Naive thymus-derived CD4-positive, alpha-beta T cell (primary cell): ENCODE measurements around the gene COMT. TPM values are rescaled to one million over a fixed set of nuclear protein-coding genes. Genes with fewer than 3 reads are reported as not detected.

Experiments
- ATAC-seq: fragments of 150-1000 bp; cut with Tn5 transposase; 2 replicates; pipeline ENCODE4 v1.10.0; 2021; ENCODE audit warnings: mild to moderate bottlenecking, moderate library complexity
- CTCF ChIA-PET: fragments of 350-600 bp; sonication (Branson Sonifier 250); formaldehyde crosslinking; loops from one replicate; lab custom pipeline; 2021; ENCODE audit warnings: antibody characterized with exemption; lab: Charles Lee
- POLR2A ChIA-PET: fragments of 350-600 bp; sonication (Branson Sonifier 250); formaldehyde crosslinking; loops from one replicate; lab custom pipeline; 2021; ENCODE audit warnings: antibody characterized with exemption, inconsistent platforms; lab: Charles Lee
- DNase-seq, 9 donors: peaks; one replicate each; pipeline versions ENCODE4 v3.0.0 to v3.0.0-alpha.2; 2020 to 2022; ENCODE audit warnings: mixed read lengths in 1 of 9
- H3K27ac ChIP-seq: one replicate; pipeline ENCODE4 v1.7.0; 2013; ENCODE audit warnings: mild to moderate bottlenecking, low read depth, low read length, moderate library complexity
- H3K27me3 ChIP-seq, 2 donors: one replicate each; pipeline ENCODE4 v1.7.0; 2013; ENCODE audit warnings: low read length in 2 of 2, mild to moderate bottlenecking in 2 of 2, moderate library complexity in 2 of 2; ENCODE audit not compliant: control insufficient read depth in 2 of 2, insufficient read depth in 2 of 2
- H3K36me3 ChIP-seq, 3 experiments: 1 replicate in 2 of 3; 2 replicates in 1 of 3; pipeline ENCODE4 v1.7.0; 2013; ENCODE audit warnings: low read length in 3 of 3, mild to moderate bottlenecking in 3 of 3, moderate library complexity in 1 of 3; ENCODE audit not compliant: insufficient read depth in 3 of 3, control insufficient read depth in 2 of 3
- H3K4me1 ChIP-seq, 2 donors: one replicate each; pipeline ENCODE4 v1.7.0; 2013; ENCODE audit warnings: low read length in 2 of 2, mild to moderate bottlenecking in 2 of 2, moderate library complexity in 1 of 2; ENCODE audit not compliant: control insufficient read depth in 2 of 2, insufficient read depth in 2 of 2
- H3K4me3 ChIP-seq: 2 replicates; pipeline ENCODE4 v1.7.0; 2013; ENCODE audit warnings: mild to moderate bottlenecking, low read length
- H3K9me3 ChIP-seq, 3 experiments: 1 replicate in 2 of 3; 2 replicates in 1 of 3; pipeline ENCODE4 v1.7.0; 2013; ENCODE audit warnings: low read length in 3 of 3; ENCODE audit not compliant: control insufficient read depth in 2 of 3
- H3K27ac Mint-ChIP-seq, 9 donors: one replicate each; pipeline ENCODE4 v1.8.0; 2020 to 2022; ENCODE audit warnings: mixed read lengths in 9 of 9, mild to moderate bottlenecking in 8 of 9, moderate library complexity in 5 of 9, inconsistent platforms in 2 of 9
- H3K27me3 Mint-ChIP-seq, 5 donors: one replicate each; pipeline ENCODE4 v1.8.0; 2021 to 2022; ENCODE audit warnings: mixed read lengths in 5 of 5, mild to moderate bottlenecking in 1 of 5
- H3K36me3 Mint-ChIP-seq, 5 donors: one replicate each; pipeline ENCODE4 v1.8.0; 2020 to 2022; ENCODE audit warnings: mixed read lengths in 5 of 5, mild to moderate bottlenecking in 3 of 5, inconsistent platforms in 1 of 5
- H3K4me1 Mint-ChIP-seq, 7 donors: one replicate each; pipeline ENCODE4 v1.8.0; 2020 to 2022; ENCODE audit warnings: mixed read lengths in 7 of 7, mild to moderate bottlenecking in 3 of 7, inconsistent platforms in 1 of 7
- H3K4me3 Mint-ChIP-seq, 10 donors: one replicate each; pipeline ENCODE4 v1.8.0; 2020 to 2022; ENCODE audit warnings: mild to moderate bottlenecking in 10 of 10, mixed read lengths in 10 of 10, moderate library complexity in 6 of 10, inconsistent platforms in 2 of 10
- H3K9me3 Mint-ChIP-seq, 11 donors: one replicate each; pipeline ENCODE4 v1.8.0; 2020 to 2022; ENCODE audit warnings: mixed read lengths in 11 of 11, mild to moderate bottlenecking in 4 of 11, inconsistent platforms in 1 of 11, moderate library complexity in 1 of 11
- intact Hi-C, 2 donors: fragments of 100-400 bp; cut with micrococcal nuclease; formaldehyde crosslinking; loops; one replicate each; pipeline ENCODE4 v1.15.1; 2023
- polyA plus RNA-seq, 2 donors: library from polyadenylated mRNA; unstranded; fragments of 300-500 nt; fragmentation: Illumina TruSeq; gene quantifications; one replicate each; pipeline ENCODE4 v1.2.3, GENCODE V29; 2021
- total RNA-seq, 6 experiments: library from RNA in 5 of 6; stranded (reverse) in 5 of 6; gene quantifications; 1 replicate in 5 of 6; 2 replicates in 1 of 6; pipeline ENCODE4 v1.2.3 and lab custom pipeline; 2021 to 2026

The COMT gene
- total and polyA plus RNA-seq, 7 experiments from 2014 or later, result 30.0 to 105 (median 56.0) TPM

DNA sequence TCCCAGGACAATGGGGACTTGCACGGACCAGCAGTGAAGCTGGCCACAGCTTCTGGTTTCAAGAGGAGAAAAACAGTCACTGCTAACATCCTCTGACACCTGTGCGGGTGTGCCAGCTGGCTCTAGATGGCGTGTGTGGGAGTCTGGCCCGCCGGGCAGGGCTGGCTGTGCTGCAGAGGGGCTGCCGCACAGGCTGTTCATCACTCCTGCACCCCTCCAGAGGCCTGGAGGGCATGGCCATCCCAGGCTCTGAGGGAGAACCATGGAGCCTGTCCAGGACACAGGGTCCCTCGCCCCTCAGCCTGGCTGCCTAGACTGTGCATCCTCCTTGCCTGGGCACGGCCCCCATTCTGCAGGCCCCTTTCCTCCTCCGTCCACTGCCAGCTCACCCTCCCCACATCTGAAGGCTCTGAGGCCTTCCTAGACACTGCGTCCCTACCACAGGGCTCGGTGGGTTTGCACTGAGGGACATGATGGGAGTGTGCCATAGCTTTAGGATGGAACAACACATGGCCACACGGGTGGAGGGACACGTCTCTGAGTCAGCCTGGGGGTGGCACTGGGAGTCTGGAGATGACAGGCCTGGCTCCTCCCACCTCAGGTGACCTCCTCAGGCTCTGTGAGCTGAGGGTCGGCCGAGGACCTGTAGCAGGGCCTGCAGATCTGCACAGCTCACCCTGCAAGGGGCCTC, 44.8 kb upstream of the COMT start:
- intact Hi-C loops, result no loop called here
- ATAC-seq (peak; percentile 36), DNase-seq (peak in 7 of 9 donors; percentile 30 to 55 (median 46))
- Mint-ChIP-seq H3K4me3 (peak overlapping the region in 8 of 10 donors; percentile 16 to 61 (median 48)), H3K36me3 (peaks cover 0 to 20% (median 5%) of the 10 kb centered on the region in 5 donors), H3K27ac (peak overlapping the region in 8 of 9 donors; percentile 75 to 100 (median 92)), H3K4me1 (peaks cover 18 to 61% (median 58%) of the 10 kb centered on the region in 7 donors), H3K27me3 (no peaks in the 10 kb centered on the region), H3K9me3 (no peaks in the 10 kb centered on the region)
- no peaks in the 10 kb centered on the region for H3K27me3 ChIP-seq
- peaks cover 0 to 9% (median 2%) of the 10 kb centered on the region in 3 experiments for H3K36me3 ChIP-seq
- ChIA-PET POLR2A (interaction anchor here (0.5 to 2.5 kb wide), 9 partner anchors 8 to 140 kb away, joined by 3 to 20 read pairs (median 4); partner anchors contain the start of genes GNB1L and RTL10), CTCF (interaction anchor here (0.6 to 1.8 kb wide), 9 partner anchors 8 to 211 kb away, joined by 3 to 10 read pairs (median 3); partner anchors contain the start of gene GP1BB)
- H3K4me1 ChIP-seq, result peaks cover 15 to 57% of the 10 kb centered on the region in 2 donors
- H3K27ac ChIP-seq, result peak overlapping the region; percentile 45
- no peaks in the 10 kb centered on the region for H3K9me3 ChIP-seq
- no peak overlapping the region for H3K4me3 ChIP-seq

DNA sequence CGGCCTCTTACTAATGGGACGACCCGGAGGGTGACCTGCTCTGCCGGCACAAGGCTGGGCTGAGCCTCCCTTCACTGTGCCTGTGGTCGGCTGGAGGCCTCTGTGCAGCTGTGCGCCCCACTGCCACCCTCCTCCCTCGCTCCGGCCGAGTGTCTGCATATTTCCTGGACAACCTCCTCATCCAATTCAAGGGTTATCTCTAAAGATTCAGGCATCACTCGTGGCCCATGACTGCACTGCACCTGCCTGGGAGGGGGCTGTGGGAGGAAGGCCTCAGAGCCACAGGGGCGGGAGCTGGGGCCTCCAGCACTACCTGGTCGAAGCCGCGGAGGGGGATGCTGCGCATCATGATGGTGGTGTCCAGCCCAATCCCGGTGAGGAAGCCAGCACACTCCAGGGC, 43.8 kb upstream of the COMT start:
- ChIA-PET POLR2A (interaction anchor here (0.5 to 2.5 kb wide), 3 partner anchors 9 to 393 kb away, joined by 3 to 20 read pairs (median 3); partner anchors contain the start of genes GNB1L and RTL10), CTCF (interaction anchor here (1.2 to 1.8 kb wide), 2 partner anchors 13 to 167 kb away, joined by 5 to 10 read pairs; no protein-coding TSS in a partner anchor)
- Histone ChIP-seq H3K4me1 (peaks cover 6 to 48% of the 10 kb centered on the region in 2 donors), H3K27me3 (no peaks in the 10 kb centered on the region), H3K36me3 (peaks cover 0 to 9% (median 2%) of the 10 kb centered on the region in 3 experiments), H3K27ac (no peak overlapping the region), H3K4me3 (no peak overlapping the region), H3K9me3 (no peaks in the 10 kb centered on the region)
- ATAC-seq (no peak), DNase-seq (no peak)
- intact Hi-C loops, result no loop called here
- Mint-ChIP-seq H3K36me3 (peaks cover 0 to 24% (median 5%) of the 10 kb centered on the region in 5 donors), H3K27me3 (no peaks in the 10 kb centered on the region), H3K4me1 (peaks cover 9 to 52% (median 48%) of the 10 kb centered on the region in 7 donors), H3K9me3 (no peaks in the 10 kb centered on the region), H3K27ac (peak overlapping the region in 3 of 9 donors; percentile 85 to 100 (median 99)), H3K4me3 (peak overlapping the region in 1 of 10 donors; percentile 2)

DNA sequence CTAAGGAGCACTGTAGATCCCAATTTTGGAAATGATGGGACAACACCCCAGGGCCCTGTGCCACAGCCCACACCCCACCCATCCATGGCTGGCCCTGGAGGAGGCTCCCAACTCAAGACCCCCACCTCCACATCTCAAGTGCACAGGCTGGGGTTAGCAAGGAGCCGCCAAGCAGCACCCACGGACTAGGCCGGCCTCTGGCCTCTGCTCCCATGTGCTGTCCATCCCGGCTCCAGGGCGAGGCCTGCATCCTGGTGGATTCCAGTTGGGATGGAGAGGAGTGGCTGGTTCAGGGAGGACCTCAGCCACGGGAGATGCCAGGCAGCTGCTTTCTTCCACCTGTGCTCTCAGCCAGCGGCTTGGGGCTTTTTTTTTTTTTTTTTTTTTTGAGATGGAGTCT, 43.4 kb upstream of the COMT start:
- no peak for DNase-seq
- ChIA-PET CTCF (no interaction called here), POLR2A (interaction anchor here (0.5 to 0.8 kb wide), 2 partner anchors 12 to 393 kb away, joined by 3 to 4 read pairs; no protein-coding TSS in a partner anchor)
- Mint-ChIP-seq H3K9me3 (no peaks in the 10 kb centered on the region), H3K4me1 (peaks cover 5 to 47% (median 44%) of the 10 kb centered on the region in 7 donors), H3K27ac (no peak overlapping the region), H3K36me3 (peaks cover 0 to 24% (median 5%) of the 10 kb centered on the region in 5 donors), H3K4me3 (peak overlapping the region in 1 of 10 donors; percentile 38), H3K27me3 (no peaks in the 10 kb centered on the region)
- Histone ChIP-seq H3K36me3 (peaks cover 0 to 9% (median 2%) of the 10 kb centered on the region in 3 experiments), H3K4me3 (no peak overlapping the region), H3K27me3 (no peaks in the 10 kb centered on the region), H3K27ac (no peak overlapping the region), H3K4me1 (peaks cover 2 to 44% of the 10 kb centered on the region in 2 donors), H3K9me3 (no peaks in the 10 kb centered on the region)
- ATAC-seq, result no peak
- intact Hi-C loops, result no loop called here

DNA sequence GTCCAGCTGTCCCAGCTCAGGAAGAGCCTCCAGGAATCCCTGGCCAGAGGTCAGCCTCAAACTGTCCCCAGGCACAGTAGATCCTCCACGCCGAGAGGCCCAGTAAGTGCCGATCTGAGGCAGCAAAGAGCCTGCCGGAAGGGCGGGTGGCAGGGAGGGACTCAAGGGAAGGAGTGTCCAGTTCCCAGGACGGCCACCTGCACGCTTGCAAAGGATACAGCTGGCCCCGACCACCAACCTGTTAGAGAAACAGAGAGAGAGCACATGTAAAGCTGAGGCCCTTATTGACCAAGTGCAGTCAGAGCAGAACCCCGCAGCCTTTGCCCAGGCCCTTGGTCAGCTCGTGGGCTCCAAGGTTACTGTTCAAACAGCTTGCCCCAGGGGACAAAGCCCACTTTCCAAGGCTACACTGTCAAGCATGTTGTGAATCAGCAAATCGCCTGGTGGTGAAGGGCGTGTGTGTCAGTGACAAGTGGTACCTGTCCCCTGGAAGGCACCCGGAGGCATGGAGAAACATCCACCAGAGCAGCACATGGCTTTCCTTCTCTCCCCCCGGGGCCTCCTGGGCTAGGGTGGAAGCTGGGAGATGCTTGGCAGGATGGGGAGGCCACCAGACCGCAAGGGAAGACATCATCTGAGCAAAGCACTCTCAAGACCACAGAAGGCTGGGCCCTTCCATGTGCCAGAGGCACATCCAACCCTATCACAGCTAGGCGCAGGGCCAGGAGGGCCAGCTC, 42.6 kb upstream of the COMT start:
- CTCF ChIA-PET, result interaction anchor here (1.0 to 1.4 kb wide), 2 partner anchors 165 to 169 kb away, joined by 3 to 6 read pairs; no protein-coding TSS in a partner anchor
- H3K4me1 ChIP-seq, result peaks cover 0 to 35% of the 10 kb centered on the region in 2 donors
- no peak overlapping the region for H3K4me3 ChIP-seq
- no peaks in the 10 kb centered on the region for H3K9me3 ChIP-seq
- peaks cover 0 to 9% (median 2%) of the 10 kb centered on the region in 3 experiments for H3K36me3 ChIP-seq
- POLR2A ChIA-PET, result interaction anchor here (0.8 to 1.3 kb wide), 2 partner anchors 8 to 13 kb away, joined by 3 to 4 read pairs; no protein-coding TSS in a partner anchor
- H3K36me3 Mint-ChIP-seq, result peaks cover 0 to 24% (median 3%) of the 10 kb centered on the region in 5 donors
- H3K27ac ChIP-seq, result no peak overlapping the region
- H3K27me3 ChIP-seq, result no peaks in the 10 kb centered on the region
- ATAC-seq, result no peak
- no peaks in the 10 kb centered on the region for H3K9me3 Mint-ChIP-seq
- H3K4me1 Mint-ChIP-seq, result peaks cover 3 to 39% (median 36%) of the 10 kb centered on the region in 7 donors
- H3K4me3 Mint-ChIP-seq, result no peak overlapping the region
- peak overlapping the region in 4 of 9 donors; percentile 31 to 47 (median 42) for H3K27ac Mint-ChIP-seq
- intact Hi-C loops, result no loop called here
- DNase-seq, result no peak
- no peaks in the 10 kb centered on the region for H3K27me3 Mint-ChIP-seq

DNA sequence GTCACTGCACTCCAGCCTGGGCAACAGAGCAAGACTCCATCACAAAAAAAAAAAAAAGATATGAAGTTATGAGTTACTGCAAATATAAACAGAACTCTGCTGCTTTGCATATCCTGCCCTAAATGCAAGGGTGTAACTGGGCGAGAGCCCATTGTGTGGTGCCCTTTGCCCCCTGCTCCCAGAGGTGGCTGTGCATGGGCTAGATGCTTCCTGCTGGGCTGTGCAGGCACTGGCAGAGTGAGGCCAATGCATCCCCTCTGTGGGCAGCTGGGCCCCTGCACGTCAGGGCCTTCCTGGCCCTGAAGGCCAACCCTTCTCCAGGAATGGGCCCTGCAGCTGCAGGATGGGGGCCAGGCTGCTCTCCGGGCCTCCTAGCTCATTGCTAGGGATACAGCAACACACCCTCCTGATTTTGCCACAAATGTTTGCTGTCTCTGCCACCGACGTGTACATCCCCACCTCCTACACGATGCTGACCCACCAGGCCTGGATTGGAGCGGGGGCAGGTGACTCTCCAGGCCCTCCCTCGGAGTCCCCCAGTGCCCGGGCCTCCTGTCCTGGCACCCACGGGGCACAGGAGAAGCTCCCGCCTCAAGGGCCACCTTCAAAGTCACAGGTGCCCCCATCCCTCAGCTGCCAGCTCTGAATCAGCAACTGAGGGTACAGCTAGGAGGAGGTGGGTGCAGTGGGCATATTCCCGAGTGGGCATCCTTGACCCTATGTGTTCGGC, 40.7 kb upstream of the COMT start:
- DNase-seq (no peak), ATAC-seq (no peak)
- no peaks in the 10 kb centered on the region for H3K27me3 ChIP-seq
- H3K9me3 Mint-ChIP-seq, result no peaks in the 10 kb centered on the region
- H3K27me3 Mint-ChIP-seq, result no peaks in the 10 kb centered on the region
- ChIA-PET POLR2A (interaction anchor here (1.2 to 1.5 kb wide), 3 partner anchors 9 to 45 kb away, joined by 3 to 7 read pairs (median 3); no protein-coding TSS in a partner anchor), CTCF (interaction anchor here (0.6 to 1.8 kb wide), 2 partner anchors 133 to 170 kb away, joined by 3 to 7 read pairs; no protein-coding TSS in a partner anchor)
- H3K36me3 Mint-ChIP-seq, result peaks cover 0 to 20% (median 0%) of the 10 kb centered on the region in 5 donors
- H3K27ac Mint-ChIP-seq, result peak overlapping the region in 1 of 9 donors; percentile 56
- no peak overlapping the region for H3K27ac ChIP-seq
- H3K4me1 ChIP-seq, result peaks cover 0 to 17% of the 10 kb centered on the region in 2 donors
- peaks cover 0 to 9% (median 2%) of the 10 kb centered on the region in 3 experiments for H3K36me3 ChIP-seq
- no peak overlapping the region for H3K4me3 Mint-ChIP-seq
- H3K4me3 ChIP-seq, result no peak overlapping the region
- intact Hi-C loops, result no loop called here
- peaks cover 0 to 21% (median 18%) of the 10 kb centered on the region in 7 donors for H3K4me1 Mint-ChIP-seq
- no peaks in the 10 kb centered on the region for H3K9me3 ChIP-seq
